ENCODE data around the gene STIP1.
"Not testable (repeated sequence)": the region's sequence is repeated elsewhere in the genome, so short reads cannot be mapped to it uniquely, and the experiment has no call there.

Gene STIP1

GRCh38 chr11:64238999-64239398, 53.0 kb downstream of the STIP1 start:
- DNase-seq, result no peak

GRCh38 chr11:64239662-64240434, 53.9 kb downstream of the STIP1 start:
- DNase-seq, result no peak

- DNase-seq, result peak; percentile 97
Measured at GRCh38 chr11:64240435-64241240, 54.7 kb downstream of the STIP1 start, which contains the start of gene FKBP2. Gene FKBP2, plus strand, starts transcription at chr11:64241095. Its CDS starts 1,293 bp downstream, at chr11:64242388.

GRCh38 chr11:64241241-64241490, 55.2 kb downstream of the STIP1 start:
- DNase-seq, result peak; percentile 99

GRCh38 chr11:64241491-64242374, 55.8 kb downstream of the STIP1 start:
- DNase-seq, result no peak

- no peak for DNase-seq
Measured at GRCh38 chr11:64243236-64243854, 57.4 kb downstream of the STIP1 start.

- DNase-seq, result no peak
Measured at GRCh38 chr11:64244107-64244506, 58.1 kb downstream of the STIP1 start.

GRCh38 chr11:64244966-64245365, 59.0 kb downstream of the STIP1 start:
- DNase-seq, result no peak

GRCh38 chr11:64245401-64245796, 59.4 kb downstream of the STIP1 start:
- no peak for DNase-seq

GRCh38 chr11:64245797-64246620, 60.0 kb downstream of the STIP1 start:
- DNase-seq, result peak; percentile 94

GRCh38 chr11:64246621-64246870, 60.6 kb downstream of the STIP1 start:
- DNase-seq, result not testable (repeated sequence)

- DNase-seq, result peak; percentile 88
Measured at GRCh38 chr11:64246871-64247728, 61.1 kb downstream of the STIP1 start, which contains the start of gene PPP1R14B. Gene PPP1R14B, minus strand, starts transcription at chr11:64246943. Its CDS starts 270 bp downstream, at chr11:64246673.

GRCh38 chr11:64247729-64248531, 62.0 kb downstream of the STIP1 start:
- DNase-seq, result no peak

- no peak for DNase-seq
Measured at GRCh38 chr11:64248578-64248977, 62.6 kb downstream of the STIP1 start.

GRCh38 chr11:64249038-64249437, 63.1 kb downstream of the STIP1 start:
- no peak for DNase-seq

GRCh38 chr11:64249563-64250414, 63.8 kb downstream of the STIP1 start:
- DNase-seq, result no peak

GRCh38 chr11:64250415-64251015, 64.5 kb downstream of the STIP1 start:
- no peak for DNase-seq

GRCh38 chr11:64251016-64251752, 65.2 kb downstream of the STIP1 start, which contains the start of gene PLCB3:
Gene PLCB3, plus strand, starts transcription at chr11:64251530. Its CDS starts 120 bp downstream, at chr11:64251650.
- peak; percentile 51 for DNase-seq
